ENCODE measurements around the gene CHMP5.

The CHMP5 gene

DNA sequence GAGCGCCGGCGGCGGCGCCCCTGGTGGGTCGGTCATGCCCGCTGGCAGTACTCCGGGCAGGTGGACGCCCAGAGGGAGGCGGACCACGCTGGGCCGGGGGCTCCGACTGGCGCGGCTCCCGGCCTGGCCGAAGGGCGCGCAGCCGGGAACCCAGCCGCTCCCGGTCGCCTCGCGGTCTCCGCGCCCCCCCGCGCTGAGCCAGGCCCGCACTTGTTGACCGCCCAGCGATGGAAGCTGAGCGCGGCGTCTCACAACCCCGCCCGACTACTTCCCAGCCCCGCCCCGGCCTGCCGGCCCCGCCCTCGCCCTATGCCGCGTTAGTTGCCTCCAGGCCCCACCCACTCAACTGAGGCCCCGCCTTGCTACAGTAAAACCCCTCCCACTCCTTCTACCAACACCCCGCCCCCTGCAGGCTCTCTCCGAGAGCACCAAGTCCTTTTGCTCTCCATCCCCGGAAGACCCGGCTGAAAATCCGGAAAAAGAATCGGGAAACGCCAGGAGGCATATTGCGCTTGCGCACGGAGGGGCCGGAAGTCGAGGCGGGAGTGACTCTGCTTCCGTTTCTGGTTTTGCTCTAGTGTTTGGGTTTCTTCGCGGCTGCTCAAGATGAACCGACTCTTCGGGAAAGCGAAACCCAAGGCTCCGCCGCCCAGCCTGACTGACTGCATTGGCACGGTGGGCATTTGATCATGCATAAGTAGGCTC, at the start of gene CHMP5, which contains the start of gene BAG1:
Gene CHMP5, plus strand, starts transcription at position 577 of the 705 bp plus-strand sequence. Its CDS starts 30 bp downstream, at position 607.
Gene BAG1, minus strand, starts transcription at position 236 of the 705 bp plus-strand sequence.
- peak; percentile 100 for DNase-seq

DNA sequence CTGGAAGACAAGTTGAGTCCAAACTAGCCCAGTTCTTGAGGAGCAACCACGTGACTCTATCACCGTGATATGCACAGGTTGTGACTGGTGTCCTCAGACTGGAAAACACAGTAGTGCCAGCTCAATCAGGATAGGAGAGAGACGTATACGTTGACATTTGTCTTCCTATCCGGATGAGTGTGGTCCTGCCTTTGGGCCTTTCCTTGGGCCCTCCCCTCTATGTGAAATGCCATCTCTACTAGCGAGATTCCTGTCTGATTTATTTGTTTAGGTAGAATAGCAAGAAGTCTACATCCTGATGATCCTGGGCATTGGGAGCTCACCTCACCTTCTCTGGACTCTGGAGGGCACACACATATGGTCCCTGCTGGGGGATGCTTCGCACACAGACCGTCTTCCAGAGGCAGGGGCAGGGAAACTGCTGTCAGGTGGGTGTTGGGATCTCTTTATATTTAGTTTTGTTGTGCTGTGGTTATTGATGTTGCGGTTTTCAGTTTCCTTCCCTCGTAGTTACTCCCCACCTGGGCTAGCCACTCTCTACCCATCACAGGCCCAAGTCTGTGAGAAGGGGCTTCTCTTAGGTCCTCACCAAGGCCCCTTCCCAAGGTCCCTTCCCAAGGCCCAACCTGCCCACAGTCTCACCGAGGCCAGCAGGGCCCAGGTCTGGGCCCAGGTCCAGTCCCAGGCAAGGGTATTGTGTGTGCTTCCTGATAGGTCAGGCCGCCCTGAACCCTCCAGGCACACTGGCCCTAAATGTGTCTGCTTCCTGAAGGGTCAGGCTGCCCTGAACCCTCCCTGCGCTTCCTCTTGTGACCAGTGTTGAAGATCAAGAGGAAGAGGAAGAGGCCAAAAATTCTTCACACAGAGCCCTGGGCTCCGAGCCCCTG, 43.9 kb upstream of the CHMP5 start:
- DNase-seq = no peak

DNA sequence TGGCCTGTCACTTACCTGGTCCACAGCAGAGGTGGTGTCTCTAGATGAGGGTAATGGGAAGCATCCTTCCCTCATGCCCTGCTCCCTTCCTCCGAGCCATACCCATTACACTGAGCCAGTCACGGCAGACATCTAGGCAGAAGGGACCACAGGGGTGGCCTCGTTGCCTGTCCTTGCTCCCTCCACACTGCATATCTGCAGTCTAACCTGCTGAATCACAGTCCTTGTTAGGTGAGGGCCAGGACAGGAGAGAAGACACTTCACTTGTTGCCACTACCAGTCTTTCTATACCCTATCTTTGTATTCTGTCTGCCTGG, 43.3 kb upstream of the CHMP5 start:
- DNase-seq = no peak

DNA sequence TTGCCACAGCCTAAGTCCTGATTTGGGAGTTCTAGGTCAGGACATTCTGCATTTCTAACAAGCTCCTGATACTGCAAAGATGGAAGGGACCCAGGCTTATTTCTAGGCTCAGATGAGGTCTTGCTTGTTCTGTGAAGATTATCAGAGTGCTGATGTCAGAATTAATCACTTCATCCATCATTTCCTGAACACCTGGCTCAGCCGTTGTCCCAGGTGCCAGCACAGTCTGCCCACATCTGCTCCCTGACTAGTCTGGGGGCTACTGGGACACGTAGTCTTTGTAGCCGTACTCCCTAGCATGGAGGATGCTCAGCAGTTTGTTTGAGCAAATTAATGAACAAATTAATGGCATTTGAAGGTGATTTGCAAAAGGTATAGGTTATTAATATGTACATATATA, 42.8 kb upstream of the CHMP5 start:
- DNase-seq = no peak

DNA sequence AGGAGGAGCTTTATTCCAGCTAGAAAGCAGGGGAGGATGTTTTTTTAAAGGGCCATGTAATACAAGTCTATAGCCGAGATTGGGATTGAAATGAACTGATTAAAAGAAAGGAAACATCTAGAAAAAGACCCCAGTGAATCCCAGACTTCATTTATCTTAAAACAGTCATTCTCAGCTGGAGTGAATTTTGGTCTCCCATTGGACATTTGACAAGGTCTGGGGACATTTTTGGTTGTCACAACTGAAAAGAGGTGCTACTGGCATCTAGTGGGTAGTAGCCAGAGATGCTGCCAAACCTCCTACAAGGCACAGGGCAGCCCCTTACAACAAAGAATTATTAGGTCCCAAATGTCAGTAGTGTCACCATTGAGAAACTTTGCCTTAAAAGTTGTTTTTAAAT, 41.2 kb upstream of the CHMP5 start:
- DNase-seq = no peak

DNA sequence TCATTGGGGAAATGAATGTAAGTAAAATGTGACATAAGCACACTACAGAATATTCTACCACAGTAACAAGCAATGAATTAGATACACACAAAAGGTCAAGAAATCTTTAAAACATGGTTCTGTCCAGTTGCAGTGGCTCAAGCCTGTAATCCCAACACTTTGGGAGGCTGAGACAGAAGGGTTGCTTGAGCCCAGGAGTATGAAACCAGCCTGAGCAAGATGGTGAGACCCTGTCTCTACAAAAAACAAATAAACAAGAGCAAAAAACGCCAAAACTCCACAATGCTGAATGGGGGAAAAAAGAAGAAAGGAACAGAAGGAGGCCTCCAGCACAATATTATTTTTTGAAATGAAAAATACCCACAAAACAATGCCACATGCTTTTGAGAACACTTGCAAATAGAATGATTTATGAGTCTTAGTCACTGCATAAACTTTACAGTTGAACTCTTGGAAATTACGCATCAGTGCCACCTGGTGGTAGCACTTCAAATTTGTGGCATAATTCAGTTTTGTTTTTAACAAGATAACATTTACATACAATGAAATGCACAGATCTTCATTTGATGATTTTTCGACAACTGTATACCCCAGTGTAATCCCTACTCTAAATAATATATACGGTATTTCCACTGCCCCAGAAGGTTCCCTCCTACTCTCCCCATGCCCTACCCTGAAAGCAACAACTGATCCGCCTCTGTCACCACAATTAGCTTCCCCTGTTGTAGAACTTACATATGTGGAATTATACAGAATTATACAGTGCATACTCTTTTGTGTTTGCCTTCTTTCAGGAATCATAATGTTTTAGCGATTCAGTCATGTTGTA, 39.3 kb upstream of the CHMP5 start:
- peak; percentile 69 for DNase-seq

DNA sequence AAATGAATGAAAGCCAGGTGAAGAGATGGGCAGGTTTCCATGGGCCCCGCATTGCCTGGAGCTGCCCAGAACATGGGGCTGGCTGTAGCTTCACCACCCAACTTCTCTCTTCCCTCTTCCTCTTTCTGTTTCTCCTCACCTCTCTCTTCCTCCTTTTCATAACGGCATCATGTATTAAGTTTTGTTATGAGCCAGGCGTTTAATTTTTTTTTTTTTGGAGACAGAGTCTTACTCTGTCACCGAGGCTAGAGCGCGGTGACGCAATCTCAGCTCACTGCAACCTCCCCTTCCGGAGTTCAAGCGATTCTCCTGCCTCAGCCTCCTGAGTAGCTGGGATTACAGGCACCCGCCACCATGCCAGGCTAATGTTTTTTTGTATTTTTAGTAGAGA, 37.8 kb upstream of the CHMP5 start:
- DNase-seq = no peak

DNA sequence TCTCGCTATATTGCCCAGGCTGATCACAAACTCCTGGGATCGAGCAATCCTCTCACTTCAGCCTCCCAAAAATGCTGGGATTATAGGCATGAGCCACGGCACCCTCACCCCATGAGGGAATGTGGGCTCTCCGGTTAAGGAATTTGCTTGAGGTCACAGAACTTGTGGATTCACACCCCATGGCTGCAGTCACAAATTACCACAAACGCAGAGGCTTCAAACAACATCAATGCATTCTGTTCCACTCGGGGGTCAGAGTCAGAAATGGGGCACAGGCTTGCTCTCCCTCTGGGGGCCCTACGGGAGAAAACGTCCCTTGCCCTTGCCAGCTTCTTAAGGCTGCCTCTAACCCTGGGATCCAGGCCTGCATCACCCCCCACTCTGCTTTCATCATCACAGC, 37.1 kb upstream of the CHMP5 start:
- DNase-seq = no peak

DNA sequence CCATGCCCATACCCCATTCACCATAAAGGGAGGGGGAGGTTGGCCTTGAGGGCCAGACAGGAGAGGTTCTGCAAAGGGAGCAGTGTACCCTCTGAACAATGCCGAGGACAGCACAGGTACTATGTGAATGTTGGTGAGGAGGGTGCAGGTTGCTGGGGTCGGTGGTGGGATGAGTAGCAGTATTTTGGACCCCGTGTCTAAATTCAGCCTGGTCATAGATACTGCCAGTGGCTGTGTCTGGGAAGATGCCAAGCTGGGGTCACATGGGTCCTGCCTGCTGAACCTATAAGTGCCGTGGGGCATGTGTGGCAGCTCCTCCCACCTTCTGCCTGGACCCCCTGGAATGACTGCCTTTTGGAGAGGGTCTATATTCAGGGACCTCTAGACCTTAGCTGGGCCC, 36.2 kb upstream of the CHMP5 start:
- DNase-seq = no peak

DNA sequence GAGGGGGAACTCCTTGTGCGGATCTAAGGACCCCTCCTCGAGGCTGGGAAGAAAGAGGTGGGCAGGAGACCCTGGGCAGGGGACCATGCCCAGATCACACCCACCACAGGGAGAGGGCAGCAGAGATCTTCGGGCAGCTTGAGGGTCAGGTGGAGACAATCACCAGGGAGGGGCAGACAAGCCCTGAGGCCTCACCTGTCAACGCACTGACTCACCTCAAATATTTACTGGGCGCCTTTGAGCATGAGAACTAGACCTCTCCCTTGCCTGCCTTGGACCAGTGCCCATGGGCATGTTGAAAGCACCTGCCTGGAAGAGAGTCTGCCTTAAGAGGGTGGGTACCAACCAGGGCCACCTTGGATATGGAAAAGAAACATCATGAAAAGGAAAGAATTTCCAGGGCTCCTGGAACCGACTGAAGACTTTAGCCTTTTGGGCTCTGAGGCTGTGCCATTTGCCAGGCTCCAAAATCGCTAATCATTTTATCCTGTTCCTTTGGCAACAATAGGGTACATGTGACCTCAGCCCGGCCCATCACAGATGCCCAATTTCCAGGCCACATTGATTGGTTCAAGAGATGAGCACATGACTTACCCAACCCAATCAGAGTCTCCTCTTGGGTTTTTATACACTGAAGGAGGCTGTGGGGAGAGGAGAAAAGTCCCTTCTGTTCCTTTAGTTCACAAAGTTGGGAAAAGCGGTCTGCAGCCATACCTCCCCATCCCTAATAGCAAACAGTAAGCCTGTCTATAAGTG, 35.3 kb upstream of the CHMP5 start:
- DNase-seq = no peak

DNA sequence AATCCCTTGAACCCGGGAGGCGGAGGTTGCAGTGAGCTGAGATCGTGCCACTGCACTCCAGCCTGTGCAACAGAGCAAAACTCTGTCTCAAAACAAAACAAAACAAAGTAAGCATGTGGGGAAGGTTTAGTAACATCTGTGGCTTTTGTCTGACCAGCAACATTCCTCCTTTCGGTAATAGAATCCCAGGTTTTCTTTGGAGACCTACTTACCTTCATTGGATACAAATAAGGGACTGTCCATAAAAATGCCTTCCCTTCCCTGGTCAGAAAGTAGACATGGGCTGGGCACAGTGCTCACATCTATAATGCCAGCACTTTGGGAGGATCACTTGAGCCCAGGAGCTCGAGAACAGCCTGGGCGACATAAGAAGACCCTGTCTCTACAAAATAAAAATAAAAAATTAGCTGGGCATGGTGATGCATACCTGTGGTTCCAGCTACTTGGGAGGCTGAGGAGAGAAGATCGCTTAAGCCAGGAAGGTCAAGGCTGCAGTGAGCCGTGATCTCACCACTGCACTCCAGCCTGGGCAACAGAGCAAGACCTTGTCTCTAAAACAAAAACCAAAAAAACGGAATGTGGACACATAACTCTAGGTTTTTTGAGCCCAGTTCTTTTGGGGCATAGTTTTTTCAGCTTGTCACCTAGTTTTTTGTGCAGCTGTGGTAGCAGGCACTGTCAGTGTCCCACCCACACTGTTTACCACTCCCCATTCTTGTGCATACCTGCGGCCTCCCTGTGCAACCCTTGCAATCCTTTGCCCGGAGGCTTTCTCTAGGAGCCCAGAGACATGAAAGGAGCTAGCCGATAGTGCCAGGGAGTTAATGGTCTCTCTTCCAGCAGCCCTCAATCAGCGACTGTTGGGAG, 33.9 kb upstream of the CHMP5 start:
- DNase-seq = no peak

DNA sequence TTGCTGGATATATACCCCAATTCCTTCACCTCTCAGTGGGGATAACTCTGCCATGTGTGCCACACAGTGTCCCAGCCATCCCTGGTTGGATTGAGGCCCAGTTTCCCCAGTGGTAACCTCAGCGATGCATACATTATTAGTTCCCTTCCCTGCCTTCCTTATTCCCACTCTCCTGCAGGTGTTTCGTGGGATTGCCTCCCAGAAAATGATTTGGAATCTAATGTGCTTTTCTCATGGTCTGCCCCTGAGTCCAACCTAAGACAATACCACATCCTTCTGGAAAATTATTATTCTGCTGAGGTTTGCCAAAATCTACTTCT, 33.3 kb upstream of the CHMP5 start:
- DNase-seq = no peak

DNA sequence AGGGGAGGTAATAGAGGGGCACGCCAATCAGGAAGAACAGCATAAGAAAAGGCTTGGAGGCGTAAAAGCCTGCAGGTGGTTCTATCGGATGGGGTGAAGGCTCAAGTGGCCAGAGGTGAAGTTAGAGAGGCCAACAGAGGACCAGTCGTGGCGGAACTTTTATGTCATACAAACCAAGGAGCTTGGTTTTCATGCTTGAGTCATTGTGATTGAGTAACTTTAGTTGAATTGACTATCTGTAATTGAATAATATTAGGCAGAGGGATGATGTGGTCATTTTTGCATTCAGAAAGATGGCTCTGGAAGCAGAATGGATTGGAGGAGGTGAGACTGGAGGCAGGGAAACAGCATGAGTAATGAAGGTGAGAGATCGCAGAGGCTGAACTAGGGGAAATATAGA, 32.0 kb upstream of the CHMP5 start:
- DNase-seq = no peak

DNA sequence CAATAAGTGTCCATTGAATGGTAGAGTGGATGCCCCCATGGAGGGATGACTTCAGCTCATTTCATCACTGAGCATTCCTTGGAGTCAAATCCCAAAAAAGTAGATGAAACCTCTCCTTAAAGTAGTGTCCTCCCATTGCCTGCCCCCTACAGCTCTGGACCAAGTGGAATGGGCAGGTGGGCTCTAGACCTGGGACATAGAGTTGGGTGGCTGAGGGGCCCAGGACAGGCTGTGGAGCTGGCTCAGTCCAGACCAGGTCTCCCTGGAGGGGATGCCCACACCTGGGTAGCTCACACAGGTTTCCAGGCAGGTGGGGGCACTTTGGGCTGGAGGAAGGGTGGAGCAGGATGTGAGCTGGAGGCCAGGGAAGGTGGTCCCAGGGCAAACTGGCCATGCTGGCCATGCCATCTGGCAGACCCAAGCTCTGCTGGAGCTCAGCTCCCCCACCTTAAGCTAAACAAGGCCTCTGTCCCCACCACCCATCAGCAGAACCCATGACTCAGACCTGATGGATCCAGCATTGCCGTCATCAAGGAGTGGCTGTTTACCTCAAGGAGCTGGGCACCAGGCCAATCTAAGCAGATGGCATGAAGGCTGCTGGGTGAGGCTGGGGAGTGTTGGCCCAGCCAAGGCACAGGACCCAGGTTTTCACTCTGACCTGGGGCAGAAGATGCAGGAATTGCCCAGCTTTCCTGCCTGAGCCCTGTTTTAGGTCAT, 31.1 kb upstream of the CHMP5 start:
- no peak for DNase-seq

DNA sequence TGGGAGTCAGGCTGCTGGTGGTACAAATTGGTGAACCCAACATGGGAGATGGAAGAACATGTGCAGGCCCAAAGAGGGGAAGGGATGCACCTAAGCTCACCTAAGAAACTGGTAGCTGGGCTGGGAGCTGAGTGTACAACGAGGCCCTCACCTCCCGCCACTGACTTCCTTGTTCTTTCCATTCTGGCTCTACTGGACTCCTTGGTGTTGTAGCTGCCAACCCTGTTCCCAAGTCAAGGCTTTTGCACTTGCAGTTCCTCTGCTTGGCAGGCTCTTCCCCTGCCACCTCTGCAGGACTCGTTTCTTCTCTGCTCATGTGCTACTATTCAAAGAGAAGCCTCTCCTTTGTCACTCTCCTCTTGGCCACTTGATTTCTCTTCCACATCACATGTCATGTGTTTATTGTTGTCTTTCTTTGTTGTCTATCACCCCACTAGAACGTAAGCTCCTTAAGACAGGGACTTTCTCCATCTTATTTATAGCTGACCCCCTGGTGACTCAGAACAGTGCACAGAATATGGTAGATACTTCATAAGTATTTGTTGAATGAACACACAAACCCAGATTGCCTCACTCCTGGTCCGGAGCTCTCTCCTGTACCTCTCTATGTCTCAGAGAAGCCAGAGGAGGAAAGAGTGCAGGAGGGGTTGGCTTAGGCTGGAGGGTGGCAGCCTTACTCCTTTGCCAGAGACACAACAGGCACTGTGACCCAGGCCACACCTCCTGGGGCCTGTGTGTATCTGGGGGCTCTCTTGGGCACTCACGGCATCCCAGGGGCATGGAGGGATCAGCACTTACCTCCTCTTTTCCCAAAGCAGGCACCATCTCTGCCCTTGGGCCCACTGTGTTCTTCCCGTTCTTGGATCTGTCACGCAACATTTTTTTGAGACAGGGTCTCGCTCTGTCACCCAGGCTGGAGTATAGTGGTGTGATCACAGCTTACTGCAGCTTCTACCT, 30.1 kb upstream of the CHMP5 start:
- no peak for DNase-seq

DNA sequence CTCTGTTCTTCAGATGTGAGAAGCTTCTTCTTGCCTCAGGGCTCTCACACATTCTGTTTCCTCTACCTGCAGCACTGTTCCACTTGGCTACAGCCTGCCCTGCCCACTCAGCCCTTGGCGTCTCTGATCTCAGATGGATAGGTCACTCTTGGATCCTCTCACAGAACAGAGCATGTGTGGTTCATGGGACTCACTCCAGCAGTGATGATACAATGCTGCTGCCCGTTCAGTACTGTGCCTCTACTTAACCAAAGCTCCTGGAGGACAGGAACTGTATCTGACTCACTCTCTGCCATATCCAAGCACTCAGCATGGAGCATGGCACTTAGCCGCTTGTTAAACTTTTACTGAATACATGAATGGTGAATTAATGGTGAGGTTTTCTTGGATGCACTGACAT, 28.3 kb upstream of the CHMP5 start:
- no peak for DNase-seq

DNA sequence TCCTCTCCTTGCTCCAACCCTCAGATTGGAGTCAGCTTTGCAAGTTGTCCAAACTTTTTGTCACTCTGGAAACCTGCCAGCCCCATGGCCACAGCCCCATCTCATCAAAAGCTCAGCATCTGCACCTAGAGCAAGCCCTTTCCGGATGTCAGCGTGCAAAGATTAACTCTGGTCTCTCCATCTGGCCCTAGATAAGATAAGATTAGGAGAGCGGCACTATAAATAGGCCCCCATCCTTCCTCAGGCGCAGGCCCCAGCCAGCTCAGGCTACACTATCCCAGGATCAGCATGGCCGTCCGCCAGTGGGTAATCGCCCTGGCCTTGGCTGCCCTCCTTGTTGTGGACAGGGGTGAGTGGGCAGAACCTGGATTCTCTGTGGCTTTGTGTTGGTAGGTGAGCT, 24.9 kb upstream of the CHMP5 start, which contains the start of gene SPINK4:
Gene SPINK4, plus strand, starts transcription at position 247 of the 400 bp plus-strand sequence. Its CDS starts 42 bp downstream, at position 289.
- no peak for DNase-seq

DNA sequence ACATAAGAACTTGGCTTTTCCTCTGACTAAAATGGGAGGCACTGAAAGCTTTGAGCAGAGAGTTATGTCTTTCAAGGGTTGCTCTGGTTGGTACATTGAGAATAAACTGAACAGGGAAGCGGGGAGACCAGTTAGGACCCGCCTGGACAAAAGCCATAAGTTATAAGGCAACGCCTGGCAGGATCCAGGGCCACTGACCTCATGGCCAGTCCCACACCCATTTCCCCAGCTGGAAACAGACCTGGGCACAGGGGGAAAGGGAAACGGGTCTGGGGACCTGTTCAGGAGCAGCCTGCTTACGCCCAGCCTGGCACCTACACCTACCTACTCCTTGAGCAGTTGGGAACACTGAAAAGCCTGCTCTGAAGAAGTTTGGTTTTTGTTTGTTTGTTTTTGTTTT, 23.6 kb upstream of the CHMP5 start:
- DNase-seq = no peak

DNA sequence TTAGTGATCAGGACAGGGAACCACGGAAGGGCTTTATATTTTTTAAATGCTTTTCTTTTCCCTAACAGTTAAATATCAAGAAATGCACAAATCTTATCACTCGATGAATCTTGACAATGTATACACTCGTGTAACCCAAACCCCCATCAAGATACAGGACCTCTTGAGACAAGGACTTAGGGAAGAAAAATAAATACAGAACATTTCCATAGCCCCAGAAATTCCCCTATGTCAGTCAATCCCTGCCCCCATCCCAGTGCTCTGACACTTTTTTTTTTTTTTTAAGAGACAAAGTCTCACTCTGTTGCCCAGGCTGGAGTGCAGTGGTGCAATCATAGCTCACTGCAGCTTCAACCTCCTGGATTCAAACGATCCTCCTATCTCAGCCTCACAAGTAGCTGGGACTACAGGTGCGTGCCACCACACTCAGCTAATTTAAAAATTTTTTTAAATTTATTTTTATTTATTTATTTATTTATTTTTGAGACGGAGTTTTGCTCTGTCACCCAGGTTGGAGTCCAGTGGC, 22.2 kb upstream of the CHMP5 start:
- DNase-seq = no peak
